HFFc6 (cell line): ENCODE results near the gene ERGIC3. TPM values are rescaled to one million over a fixed set of nuclear protein-coding genes. Genes with fewer than 3 reads are reported as not detected.
A peak's percentile ranks its signal among the peaks of the same experiment; 100 is the strongest.

Experiments used
- DNase-seq: peaks from one replicate; pipeline ENCODE4 v3.0.0-alpha.2; 2018
- H3K27ac Mint-ChIP-seq: 2 replicates; pipeline ENCODE4 v1.8.0; 2020; ENCODE audit warnings: mild to moderate bottlenecking, mixed read lengths
- H3K27me3 Mint-ChIP-seq: 2 replicates; pipeline ENCODE4 v1.8.0; 2021; ENCODE audit warnings: mild to moderate bottlenecking, moderate library complexity, mixed read lengths; ENCODE audit not compliant: insufficient read depth
- H3K36me3 Mint-ChIP-seq: 2 replicates; pipeline ENCODE4 v1.8.0; 2021; ENCODE audit warnings: low read depth, mixed read lengths
- H3K4me1 Mint-ChIP-seq: 2 replicates; pipeline ENCODE4 v1.8.0; 2020; ENCODE audit warnings: low read depth, mixed read lengths
- H3K4me3 Mint-ChIP-seq: 2 replicates; pipeline ENCODE4 v1.8.0; 2020; ENCODE audit warnings: mild to moderate bottlenecking, moderate library complexity, mixed read lengths
- H3K9me3 Mint-ChIP-seq: 2 replicates; pipeline ENCODE4 v1.8.0; 2020; ENCODE audit warnings: mild to moderate bottlenecking, mixed read lengths
- total RNA-seq, 6 experiments: library from RNA; stranded (reverse); fragmentation: NEBNext Ultra II Directional; extraction: Animal tissue kit (Norgen Biotek cat#: 25700); gene quantifications; 2 replicates in 1 of 6; 3 replicates in 5 of 6; pipeline ENCODE4 v1.2.3, GENCODE V29; 2021
- TF ChIP-seq, protein P1 (sequence below): fragments of 200-600 bp; sonication (generic); IDR thresholded peaks from 2 replicates; pipeline ENCODE4 v1.5.0; 2021; ENCODE audit warnings: antibody characterized with exemption, mild to moderate bottlenecking

Gene ERGIC3
- total RNA-seq, 6 experiments from 2014 or later = 231 to 275 (median 239) TPM

DNA sequence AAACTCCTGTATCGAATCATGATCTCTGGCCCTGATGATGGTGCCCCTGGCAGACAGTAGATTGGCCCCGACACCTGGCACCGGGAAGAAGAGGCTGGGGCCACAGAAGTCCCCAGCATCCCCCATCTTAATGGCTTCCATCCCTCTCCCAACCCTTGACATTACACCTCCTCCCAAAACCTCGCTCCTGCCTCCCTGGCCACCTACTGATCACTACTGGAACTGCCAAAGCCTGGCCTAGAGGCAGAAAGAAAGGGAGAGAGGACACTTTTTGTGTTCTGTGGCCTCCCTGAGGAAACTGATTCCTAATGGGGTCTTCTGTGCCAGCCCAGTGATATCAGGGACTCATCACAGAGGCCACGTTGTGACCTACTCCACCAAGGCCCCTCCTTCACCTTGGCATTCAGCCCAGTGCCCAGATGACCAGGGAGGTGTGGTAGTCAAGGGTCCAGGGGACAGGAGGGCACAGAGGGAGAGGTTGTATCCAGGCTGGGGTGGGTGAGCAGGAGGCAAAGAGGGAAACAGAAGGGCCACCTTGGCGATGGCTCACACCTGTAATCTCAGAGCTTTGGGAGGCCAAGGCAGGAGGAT is 18.5 kb upstream of the ERGIC3 start:
- Mint-ChIP-seq H3K4me1 (no peaks in the 10 kb centered on the region), H3K27ac (no peak overlapping the region), H3K9me3 (no peaks in the 10 kb centered on the region), H3K36me3 (no peaks in the 10 kb centered on the region), H3K27me3 (peaks cover 7% of the 10 kb centered on the region), H3K4me3 (no peak overlapping the region)
- peak; percentile 16 for DNase-seq
- TF ChIP-seq, protein P1, sequence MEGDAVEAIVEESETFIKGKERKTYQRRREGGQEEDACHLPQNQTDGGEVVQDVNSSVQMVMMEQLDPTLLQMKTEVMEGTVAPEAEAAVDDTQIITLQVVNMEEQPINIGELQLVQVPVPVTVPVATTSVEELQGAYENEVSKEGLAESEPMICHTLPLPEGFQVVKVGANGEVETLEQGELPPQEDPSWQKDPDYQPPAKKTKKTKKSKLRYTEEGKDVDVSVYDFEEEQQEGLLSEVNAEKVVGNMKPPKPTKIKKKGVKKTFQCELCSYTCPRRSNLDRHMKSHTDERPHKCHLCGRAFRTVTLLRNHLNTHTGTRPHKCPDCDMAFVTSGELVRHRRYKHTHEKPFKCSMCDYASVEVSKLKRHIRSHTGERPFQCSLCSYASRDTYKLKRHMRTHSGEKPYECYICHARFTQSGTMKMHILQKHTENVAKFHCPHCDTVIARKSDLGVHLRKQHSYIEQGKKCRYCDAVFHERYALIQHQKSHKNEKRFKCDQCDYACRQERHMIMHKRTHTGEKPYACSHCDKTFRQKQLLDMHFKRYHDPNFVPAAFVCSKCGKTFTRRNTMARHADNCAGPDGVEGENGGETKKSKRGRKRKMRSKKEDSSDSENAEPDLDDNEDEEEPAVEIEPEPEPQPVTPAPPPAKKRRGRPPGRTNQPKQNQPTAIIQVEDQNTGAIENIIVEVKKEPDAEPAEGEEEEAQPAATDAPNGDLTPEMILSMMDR = peak; percentile 74

DNA sequence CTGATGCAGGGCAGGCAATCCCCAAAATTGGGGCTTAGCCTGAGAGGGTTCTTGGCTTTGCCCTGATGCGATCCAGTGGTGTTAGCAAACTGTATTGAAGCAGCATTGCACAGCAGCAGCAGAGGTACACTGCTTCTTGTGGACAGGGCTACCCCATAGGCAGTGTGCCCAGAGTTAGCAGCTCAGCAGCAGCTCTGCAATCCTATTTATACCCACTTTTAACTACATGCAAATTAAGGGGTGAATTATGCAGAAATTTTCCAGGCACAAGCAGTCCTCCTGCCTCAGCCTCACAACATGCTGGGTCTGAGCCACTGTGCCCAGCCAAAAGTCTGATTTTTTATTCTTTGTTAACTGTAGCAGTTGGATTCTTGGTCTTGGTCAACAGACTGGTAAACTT is 16.2 kb upstream of the ERGIC3 start:
- DNase-seq = no peak
- no peaks in the 10 kb centered on the region for H3K4me1 Mint-ChIP-seq
- peaks cover 11% of the 10 kb centered on the region for H3K27me3 Mint-ChIP-seq
- H3K9me3 Mint-ChIP-seq = no peaks in the 10 kb centered on the region
- H3K36me3 Mint-ChIP-seq = no peaks in the 10 kb centered on the region
- TF ChIP-seq, protein P1 = no peak
- no peak overlapping the region for H3K27ac Mint-ChIP-seq
- H3K4me3 Mint-ChIP-seq = no peak overlapping the region

DNA sequence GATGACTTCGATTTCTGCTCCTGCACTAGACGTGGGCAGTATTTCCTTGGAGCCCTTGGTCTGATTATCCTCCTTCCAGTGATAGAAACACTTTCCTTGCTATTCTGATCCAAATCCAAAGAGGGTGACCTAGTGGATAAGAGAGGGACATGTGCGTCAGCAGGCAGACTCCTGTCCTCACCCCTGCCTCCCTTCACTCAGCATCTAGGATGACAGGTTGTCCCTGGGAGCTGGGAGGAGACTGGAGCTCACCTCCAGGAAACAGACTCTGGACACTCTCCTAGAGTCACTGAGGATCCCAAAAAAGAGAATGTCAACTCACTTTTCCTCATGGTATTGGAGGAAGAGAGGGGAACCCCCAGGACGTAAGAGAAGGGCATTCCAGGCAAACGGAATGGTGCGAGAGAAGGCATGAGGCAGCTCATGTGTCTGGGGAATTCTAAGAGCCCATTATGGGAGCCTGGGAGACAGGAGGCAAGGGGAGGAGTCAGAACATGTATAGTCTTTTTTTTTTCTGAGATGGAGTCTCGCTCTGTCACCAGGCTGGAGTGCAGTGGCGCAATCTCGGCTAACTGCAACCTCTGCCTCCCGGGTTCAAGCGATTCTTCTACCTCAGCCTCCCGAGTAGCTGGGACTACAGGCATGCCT is 14.6 kb upstream of the ERGIC3 start:
- DNase-seq = no peak
- peaks cover 11% of the 10 kb centered on the region for H3K27me3 Mint-ChIP-seq
- H3K36me3 Mint-ChIP-seq = no peaks in the 10 kb centered on the region
- no peak overlapping the region for H3K4me3 Mint-ChIP-seq
- TF ChIP-seq, protein P1 = no peak
- no peaks in the 10 kb centered on the region for H3K4me1 Mint-ChIP-seq
- no peaks in the 10 kb centered on the region for H3K9me3 Mint-ChIP-seq
- H3K27ac Mint-ChIP-seq = no peak overlapping the region

DNA sequence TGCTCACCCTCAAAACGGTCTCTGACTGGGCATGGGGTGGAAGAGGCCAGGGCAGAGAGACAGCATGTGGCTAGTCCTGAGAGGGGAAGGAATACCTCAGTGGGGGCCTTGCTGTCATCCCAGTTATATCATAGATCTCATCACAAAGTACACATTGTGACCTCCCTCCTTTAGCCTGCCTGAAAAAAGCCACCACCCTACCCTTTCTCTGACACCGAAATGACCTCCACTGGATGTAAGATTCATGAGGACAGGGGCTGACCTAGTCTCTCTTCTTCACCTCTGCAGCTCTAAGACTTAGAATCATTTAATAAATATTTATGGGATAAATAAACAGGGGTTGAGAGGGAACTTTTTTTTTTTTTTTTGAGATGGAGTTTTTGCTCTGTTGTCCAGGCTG is 12.3 kb upstream of the ERGIC3 start, which contains the start of gene C20orf173:
Gene C20orf173, minus strand, starts transcription at position 101 of the 400 bp plus-strand sequence. CDS start 279 bp downstream, outside the sequence.
- H3K4me3 Mint-ChIP-seq = no peak within 1 kb of the TSS
- peaks cover 7% of the 10 kb centered on the region for H3K27me3 Mint-ChIP-seq
- H3K9me3 Mint-ChIP-seq = no peaks in the 10 kb centered on the region
- no peak within 1 kb of the TSS for H3K27ac Mint-ChIP-seq
- DNase-seq = no peak
- TF ChIP-seq, protein P1 = no peak
- no peaks in the 10 kb centered on the region for H3K4me1 Mint-ChIP-seq
- no peaks in the 10 kb centered on the region for H3K36me3 Mint-ChIP-seq

DNA sequence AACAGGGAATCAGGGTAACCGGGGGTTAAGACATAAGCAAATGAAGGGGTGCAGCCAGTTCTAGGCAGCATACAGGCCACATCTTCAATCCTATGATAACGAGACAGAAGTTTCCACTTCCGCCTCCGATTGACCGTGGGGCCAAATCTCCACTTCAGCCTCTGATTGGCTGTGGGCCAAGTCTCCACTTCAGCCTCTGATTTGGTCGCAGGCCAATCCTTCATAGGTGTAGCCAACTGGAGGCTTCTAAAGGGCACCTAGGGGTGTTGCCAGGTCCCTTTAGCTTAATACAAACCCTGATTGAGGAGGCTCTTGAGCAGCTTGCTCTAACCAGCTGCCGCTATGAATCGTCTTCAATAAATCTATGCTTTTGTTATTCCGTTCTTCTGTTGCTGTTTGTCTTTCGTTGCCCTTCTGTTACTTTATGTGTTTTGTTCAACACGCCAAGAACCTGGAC is 2.1 kb upstream of the ERGIC3 start:
- Mint-ChIP-seq H3K4me1 (peaks cover 25% of the 10 kb centered on the region), H3K9me3 (no peaks in the 10 kb centered on the region), H3K36me3 (peaks cover 11% of the 10 kb centered on the region), H3K4me3 (no peak overlapping the region), H3K27me3 (no peaks in the 10 kb centered on the region; the same call in 1 of the 2 replicates), H3K27ac (no peak overlapping the region)
- TF ChIP-seq, protein P1 = no peak
- DNase-seq = no peak
